Measurements from ENCODE around the gene LBHD2. TPM values are rescaled to one million over a fixed set of nuclear protein-coding genes. Genes with fewer than 3 reads are reported as not detected.

LBHD2 gene
- polyA plus RNA-seq, 1 of the 3 experiments (the other 2 are of a cell fraction) = not detected

GRCh38 chr14:103097244-103097993 lies 13.4 kb downstream of the LBHD2 start (continued):
- TF ChIP-seq REST (IDR thresholded peaks at IDR 0.05; ENCODE audit: low read depth, low read length) (no peak), GABPA (IDR thresholded peaks at IDR 0.05; ENCODE audit: low read depth) (no peak), FOSL2 (IDR thresholded peaks at IDR 0.05; ENCODE audit: borderline replicate concordance, low read depth) (no peak), POLR2AphosphoS5 (IDR thresholded peaks at IDR 0.05; ENCODE audit: low read depth, low read length) (no peak)

- TF ChIP-seq MAX (IDR thresholded peaks at IDR 0.05; ENCODE audit: low read depth) = no peak
- no peak for TF ChIP-seq EZH2phosphoT487 (IDR thresholded peaks at IDR 0.05; ENCODE audit: borderline replicate concordance, low read depth)
- no peak for TF ChIP-seq FOXM1 (IDR thresholded peaks at IDR 0.05; ENCODE audit: low read depth)
- TF ChIP-seq RCOR1 (IDR thresholded peaks at IDR 0.05; ENCODE audit: low read length) = no peak
- TF ChIP-seq RXRA (IDR thresholded peaks at IDR 0.05; ENCODE audit: borderline replicate concordance, low read depth) = no peak
- no peak for TF ChIP-seq ZBTB33 (IDR thresholded peaks at IDR 0.05; ENCODE audit: borderline replicate concordance, low read depth)
- TF ChIP-seq SMC3 (IDR thresholded peaks at IDR 0.05; ENCODE audit: low read depth, low read length) = no peak
- no peak for TF ChIP-seq GATA2 (CRISPR knock-in tag; IDR thresholded peaks at IDR 0.05)
- no peak for TF ChIP-seq FOXJ3 (CRISPR knock-in tag; IDR thresholded peaks at IDR 0.05)
- no peak for TF ChIP-seq CTCF (IDR thresholded peaks at IDR 0.05)
- TF ChIP-seq TAF1 (IDR thresholded peaks at IDR 0.05; ENCODE audit: borderline replicate concordance, low read depth, low read length) = no peak
- no peak for TF ChIP-seq JUND (IDR thresholded peaks at IDR 0.05)
- no peak for TF ChIP-seq FOSL2 (IDR thresholded peaks at IDR 0.05; ENCODE audit: borderline replicate concordance, low read depth)
- TF ChIP-seq GABPA (IDR thresholded peaks at IDR 0.05; ENCODE audit: low read depth) = no peak
- no peak for TF ChIP-seq NRF1 (IDR thresholded peaks at IDR 0.05; ENCODE audit: low read depth, low read length)
- no peak for TF ChIP-seq EP300 (IDR thresholded peaks at IDR 0.05; ENCODE audit: borderline replicate concordance in 1 of 2, low read depth in 1 of 2, low read length in 1 of 2)
- H3K4me2 ChIP-seq = no peak overlapping the region
- H3F3A ChIP-seq (replicated peaks; ENCODE audit: insufficient read depth) = peaks cover 4% of the 10 kb centered on the region
- no peaks in the 10 kb centered on the region; a peak in 1 of 4 replicates for H3K4me1 ChIP-seq (ENCODE audit: control insufficient read depth in 1 of 2, insufficient read depth in 2 of 2, low read depth in 1 of 2, low read length in 1 of 2)
- H3K9ac ChIP-seq = no peak overlapping the region
- no peak overlapping the region for H3K27ac ChIP-seq (ENCODE audit: low read depth in 2 of 2, low read length in 1 of 2)
- no peaks in the 10 kb centered on the region for H3K36me3 ChIP-seq (replicated peaks in 1 of 2; ENCODE audit: control insufficient read depth in 1 of 2, insufficient read depth in 2 of 2, low read length in 1 of 2)
- peaks cover 10% of the 10 kb centered on the region for H3K27me3 ChIP-seq (ENCODE audit: insufficient read depth)
- WGBS (ENCODE audit: low lambda C conversion rate) = 78% methylated on average over 17 of the region's 31 CpGs
- H3K9me3 ChIP-seq = no peaks in the 10 kb centered on the region
- H3K4me3 ChIP-seq (ENCODE audit: low read depth in 2 of 2, low read length in 1 of 2) = no peak overlapping the region
- H2AFZ ChIP-seq (ENCODE audit: low read depth) = no peak overlapping the region
- no peak for DNase-seq
- POLR2A ChIA-PET = no interaction called here
- no peaks in the 10 kb centered on the region for H3K79me2 ChIP-seq (ENCODE audit: insufficient read depth)
- no peaks in the 10 kb centered on the region for H4K20me1 ChIP-seq (ENCODE audit: insufficient read depth)
- no peaks in the 10 kb centered on the region for H3K9me2 ChIP-seq
- CTCF ChIA-PET = interaction anchor here (0.7 to 2.4 kb wide), 5 partner anchors 9 to 194 kb away, joined by 3 to 12 read pairs (median 3); no protein-coding TSS in a partner anchor
These were observed 14.3 kb downstream of the LBHD2 start for GRCh38 chr14:103097994-103098957.
